WTC11 (cell line): ENCODE results near the gene PPP1R2. TPM values are rescaled to one million over a fixed set of nuclear protein-coding genes. Genes with fewer than 3 reads are reported as not detected.
A peak's percentile ranks its signal among the peaks of the same experiment; 100 is the strongest.

Experiments
- ATAC-seq: fragments of 200-7000 bp; cut with Tn5 transposase; 2 replicates; pipeline ENCODE4 v1.10.0; 2021; ENCODE audit warnings: mild to moderate bottlenecking, moderate library complexity
- Bru-seq: library from RNA; stranded (reverse); fragments of 400-500 nt; gene quantifications from one replicate; lab custom pipeline; 2021; lab: Mats Ljungman, UMichigan
- CTCF ChIA-PET: fragments of 300-600 bp; sonication (Branson Sonifier 250); formaldehyde crosslinking; loops from one replicate; lab custom pipeline; 2021; ENCODE audit warnings: antibody characterized with exemption; lab: Charles Lee
- POLR2A ChIA-PET: fragments of 350-600 bp; sonication (Branson Sonifier 250); formaldehyde crosslinking; loops from one replicate; lab custom pipeline; 2021; ENCODE audit warnings: antibody characterized with exemption; lab: Charles Lee
- DNase-seq: peaks from one replicate; pipeline ENCODE4 v3.0.0; 2021; ENCODE audit warnings: low spot score
- H3K27ac Mint-ChIP-seq: 2 replicates; pipeline ENCODE4 v1.8.0; 2021; ENCODE audit warnings: mixed read lengths
- H3K27me3 Mint-ChIP-seq: 2 replicates; pipeline ENCODE4 v1.8.0; 2021; ENCODE audit warnings: low read depth, mild to moderate bottlenecking, moderate library complexity, mixed read lengths
- H3K36me3 Mint-ChIP-seq: 2 replicates; pipeline ENCODE4 v1.8.0; 2021; ENCODE audit warnings: mixed read lengths
- H3K4me1 Mint-ChIP-seq: 2 replicates; pipeline ENCODE4 v1.8.0; 2022; ENCODE audit warnings: mixed read lengths
- H3K4me3 Mint-ChIP-seq: 2 replicates; pipeline ENCODE4 v1.8.0; 2021; ENCODE audit warnings: mild to moderate bottlenecking, moderate library complexity, mixed read lengths
- H3K9me3 Mint-ChIP-seq: 2 replicates; pipeline ENCODE4 v1.8.0; 2021; ENCODE audit warnings: mixed read lengths
- CREB1 ChIP-seq: sonication (generic); formaldehyde crosslinking; IDR thresholded peaks from 2 replicates; pipeline ENCODE4 v1.8.0; 2023; ENCODE audit warnings: mild to moderate bottlenecking, missing genetic modification reagents
- ELF4 ChIP-seq: sonication (generic); formaldehyde crosslinking; IDR thresholded peaks from 2 replicates; pipeline ENCODE4 v1.8.1; 2022; ENCODE audit warnings: low read depth, mild to moderate bottlenecking, moderate library complexity, missing genetic modification reagents
- EMX1 ChIP-seq: fragments of 250-450 bp; sonication (Bioruptor Pico); IDR thresholded peaks from 2 replicates; pipeline ENCODE4 v1.8.0; 2021; ENCODE audit warnings: mild to moderate bottlenecking
- FOXP1 ChIP-seq: sonication (generic); formaldehyde crosslinking; IDR thresholded peaks from 2 replicates; pipeline ENCODE4 v1.8.0; 2022; ENCODE audit warnings: missing genetic modification reagents, mild to moderate bottlenecking, moderate library complexity, borderline replicate concordance
- SP1 ChIP-seq: sonication (generic); formaldehyde crosslinking; conservative IDR thresholded peaks from 2 replicates; pipeline ENCODE4 v1.8.1; 2022; ENCODE audit warnings: missing genetic modification reagents
- ZNF416 ChIP-seq: fragments of 250-450 bp; sonication (Bioruptor Pico); IDR thresholded peaks from 2 replicates; pipeline ENCODE4 v1.9.0; 2021; ENCODE audit warnings: mild to moderate bottlenecking, inconsistent platforms
- ZNF423 ChIP-seq: fragments of 250-450 bp; sonication (Bioruptor Pico); IDR thresholded peaks from 2 replicates; pipeline ENCODE4 v2.1.2; 2022; ENCODE audit warnings: mild to moderate bottlenecking, moderate library complexity
- long read RNA-seq, 3 experiments: library from RNA in 1 of 3; library from capped mRNA in 1 of 3; library from polyadenylated mRNA in 1 of 3; unstranded in 2 of 3; stranded (forward) in 1 of 3; transcript quantifications; one replicate each; pipeline ENCODE4 v2.0.0, GENCODE V29; 2021
- total RNA-seq: library from RNA; stranded (reverse); gene quantifications from 3 replicates; pipeline ENCODE4 v1.2.3, GENCODE V29; 2021
- TF ChIP-seq, protein P1 (sequence below): sonication (generic); formaldehyde crosslinking; IDR thresholded peaks from 2 replicates; pipeline ENCODE4 v1.8.0; 2022; ENCODE audit warnings: mild to moderate bottlenecking, missing genetic modification reagents
- TF ChIP-seq, protein P2 (sequence below): sonication (generic); formaldehyde crosslinking; IDR thresholded peaks from 2 replicates; pipeline ENCODE4 v1.8.1; 2022; ENCODE audit warnings: mild to moderate bottlenecking, moderate library complexity, missing genetic modification reagents
- TF ChIP-seq, protein P3 (sequence below): sonication (generic); formaldehyde crosslinking; IDR thresholded peaks from 2 replicates; pipeline ENCODE4 v1.8.0; 2023; ENCODE audit warnings: missing genetic modification reagents
- TF ChIP-seq, protein P4 (sequence below): sonication (generic); formaldehyde crosslinking; IDR thresholded peaks from 2 replicates; pipeline ENCODE4 v1.8.1; 2022; ENCODE audit warnings: low read depth, mild to moderate bottlenecking, moderate library complexity, missing genetic modification reagents, borderline replicate concordance
- TF ChIP-seq, protein P5 (sequence below): fragments of 250-450 bp; sonication (Bioruptor Pico); IDR thresholded peaks from 2 replicates; pipeline ENCODE4 v1.9.0; 2021; ENCODE audit warnings: mild to moderate bottlenecking
- TF ChIP-seq, protein P6 (sequence below): sonication (generic); formaldehyde crosslinking; conservative IDR thresholded peaks from 2 replicates; pipeline ENCODE4 v1.8.1; 2023; ENCODE audit warnings: mild to moderate bottlenecking, low read depth, missing genetic modification reagents, moderate library complexity
- TF ChIP-seq, protein P7 (sequence below): sonication (generic); formaldehyde crosslinking; IDR thresholded peaks from 2 replicates; pipeline ENCODE4 v1.8.1; 2023; ENCODE audit warnings: mild to moderate bottlenecking, missing genetic modification reagents
- TF ChIP-seq, protein P8 (sequence below): sonication (generic); formaldehyde crosslinking; IDR thresholded peaks from 2 replicates; pipeline ENCODE4 v1.8.1; 2023; ENCODE audit warnings: mild to moderate bottlenecking, missing genetic modification reagents, borderline replicate concordance
- TF ChIP-seq, protein P9 (sequence below): fragments of 200-600 bp; IDR thresholded peaks from 2 replicates; pipeline ENCODE4 v1.8.0; 2022; ENCODE audit warnings: antibody characterized with exemption

Gene PPP1R2
- total RNA-seq (28.1 to 34.0 TPM (median 32.9 TPM) in 3 replicates), Bru-seq, nascent RNA (percentile 77 among the genes with signal in this experiment)
- long read RNA-seq, experiment 1, transcript PPP1R2-206 (6 exons, 3,450 nt): major isoform, 209 of 238 reads
- long read RNA-seq, experiment 1, partial matches to known transcripts: 6 of 238 reads
- long read RNA-seq, experiment 1, other reads (novel, unspliced or antisense): 15 of 238 reads
- long read RNA-seq, experiment 2, transcript PPP1R2-206 (6 exons, 3,450 nt): major isoform, 17 of 38 reads
- long read RNA-seq, experiment 2, partial matches to known transcripts: 1 of 38 reads
- long read RNA-seq, experiment 2, other reads (novel, unspliced or antisense): 18 of 38 reads
- long read RNA-seq, experiment 3, transcript PPP1R2-206 (6 exons, 3,450 nt): major isoform, 44 of 50 reads
- long read RNA-seq, experiment 3, partial matches to known transcripts: 0 of 50 reads
- long read RNA-seq, experiment 3, other reads (novel, unspliced or antisense): 4 of 50 reads

DNA sequence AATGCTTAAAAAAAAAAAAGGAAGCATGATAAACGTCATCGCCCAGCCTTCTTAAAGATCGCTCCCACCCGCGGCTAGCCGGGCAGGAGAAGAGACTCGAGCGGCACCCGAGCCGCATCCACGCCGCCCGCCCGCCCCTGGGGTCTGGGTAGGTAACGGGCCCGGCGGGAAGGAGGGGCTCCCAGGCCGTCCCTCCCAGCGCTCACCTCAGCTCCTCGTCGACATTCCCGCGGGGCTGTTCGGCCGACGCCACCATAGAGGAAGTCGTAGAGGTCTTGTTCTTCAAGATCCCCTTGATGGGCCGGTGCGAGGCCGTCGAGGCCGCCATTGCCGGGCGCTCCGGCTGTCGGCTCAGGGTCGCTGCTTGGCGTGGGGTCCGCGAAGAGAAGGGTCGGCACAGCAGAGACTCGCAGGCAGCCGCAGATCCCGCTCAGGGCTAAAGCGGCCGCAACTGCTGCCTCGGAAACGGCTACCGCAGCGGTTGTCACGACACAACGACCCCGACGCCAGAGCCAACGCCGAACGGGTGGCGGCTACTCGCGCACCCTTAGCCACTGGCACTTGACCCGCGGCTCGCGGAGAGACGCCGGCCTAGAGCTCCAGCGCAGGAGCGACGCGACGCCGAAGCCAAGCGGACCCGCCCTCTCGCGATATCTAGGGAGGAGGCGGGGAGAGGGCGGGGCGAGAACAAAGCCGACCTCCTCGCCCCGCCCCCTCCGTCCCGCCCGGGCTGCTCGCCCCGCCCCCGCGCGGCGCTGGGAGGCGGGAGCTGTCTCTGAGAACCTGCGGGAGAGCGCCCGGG is at the start of gene PPP1R2:
Gene PPP1R2 (minus strand): TSS at position 628 of the 802 bp plus-strand sequence. CDS start 300 bp downstream, at position 328.
- H3K4me3 Mint-ChIP-seq: peak within 1 kb of the TSS; percentile 89
- POLR2A ChIA-PET: interaction anchor here (1.2 to 2.3 kb wide), 3 partner anchors 8 to 277 kb away, joined by 3 to 7 read pairs (median 3); partner anchors contain the start of gene XXYLT1
- H3K27me3 Mint-ChIP-seq: peaks cover 54% of the 10 kb centered on the region
- no peaks in the 10 kb centered on the region for H3K9me3 Mint-ChIP-seq
- H3K36me3 Mint-ChIP-seq: no peaks in the 10 kb centered on the region
- ATAC-seq (peak; percentile 89), DNase-seq (peak; percentile 88)
- CTCF ChIA-PET: interaction anchor here (0.8 to 3.5 kb wide), 4 partner anchors 13 to 909 kb away, joined by 3 to 37 read pairs (median 5); partner anchors contain the start of gene XXYLT1
- H3K4me1 Mint-ChIP-seq: peaks cover 36% of the 10 kb centered on the region
- H3K27ac Mint-ChIP-seq: no peak within 1 kb of the TSS
- TF ChIP-seq, protein P1, sequence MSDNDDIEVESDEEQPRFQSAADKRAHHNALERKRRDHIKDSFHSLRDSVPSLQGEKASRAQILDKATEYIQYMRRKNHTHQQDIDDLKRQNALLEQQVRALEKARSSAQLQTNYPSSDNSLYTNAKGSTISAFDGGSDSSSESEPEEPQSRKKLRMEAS (CRISPR knock-in tag): no peak
- no peak for TF ChIP-seq ZNF423 (CRISPR knock-in tag)
- TF ChIP-seq, protein P2, sequence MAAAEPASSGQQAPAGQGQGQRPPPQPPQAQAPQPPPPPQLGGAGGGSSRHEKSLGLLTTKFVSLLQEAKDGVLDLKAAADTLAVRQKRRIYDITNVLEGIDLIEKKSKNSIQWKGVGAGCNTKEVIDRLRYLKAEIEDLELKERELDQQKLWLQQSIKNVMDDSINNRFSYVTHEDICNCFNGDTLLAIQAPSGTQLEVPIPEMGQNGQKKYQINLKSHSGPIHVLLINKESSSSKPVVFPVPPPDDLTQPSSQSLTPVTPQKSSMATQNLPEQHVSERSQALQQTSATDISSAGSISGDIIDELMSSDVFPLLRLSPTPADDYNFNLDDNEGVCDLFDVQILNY (CRISPR knock-in tag): peak; percentile 41; the same call in 1 of the 2 replicates
- TF ChIP-seq ELF4 (CRISPR knock-in tag): no peak
- TF ChIP-seq CREB1: no peak
- TF ChIP-seq ZNF416: no peak
- TF ChIP-seq, protein P3, sequence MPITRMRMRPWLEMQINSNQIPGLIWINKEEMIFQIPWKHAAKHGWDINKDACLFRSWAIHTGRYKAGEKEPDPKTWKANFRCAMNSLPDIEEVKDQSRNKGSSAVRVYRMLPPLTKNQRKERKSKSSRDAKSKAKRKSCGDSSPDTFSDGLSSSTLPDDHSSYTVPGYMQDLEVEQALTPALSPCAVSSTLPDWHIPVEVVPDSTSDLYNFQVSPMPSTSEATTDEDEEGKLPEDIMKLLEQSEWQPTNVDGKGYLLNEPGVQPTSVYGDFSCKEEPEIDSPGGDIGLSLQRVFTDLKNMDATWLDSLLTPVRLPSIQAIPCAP (CRISPR knock-in tag): no peak
- TF ChIP-seq FOXP1 (CRISPR knock-in tag): peak; percentile 83
- TF ChIP-seq, protein P4, sequence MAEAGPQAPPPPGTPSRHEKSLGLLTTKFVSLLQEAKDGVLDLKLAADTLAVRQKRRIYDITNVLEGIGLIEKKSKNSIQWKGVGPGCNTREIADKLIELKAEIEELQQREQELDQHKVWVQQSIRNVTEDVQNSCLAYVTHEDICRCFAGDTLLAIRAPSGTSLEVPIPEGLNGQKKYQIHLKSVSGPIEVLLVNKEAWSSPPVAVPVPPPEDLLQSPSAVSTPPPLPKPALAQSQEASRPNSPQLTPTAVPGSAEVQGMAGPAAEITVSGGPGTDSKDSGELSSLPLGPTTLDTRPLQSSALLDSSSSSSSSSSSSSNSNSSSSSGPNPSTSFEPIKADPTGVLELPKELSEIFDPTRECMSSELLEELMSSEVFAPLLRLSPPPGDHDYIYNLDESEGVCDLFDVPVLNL (CRISPR knock-in tag): no peak; the same call in 1 of the 2 replicates
- TF ChIP-seq EMX1 (CRISPR knock-in tag): no peak
- TF ChIP-seq, protein P5, sequence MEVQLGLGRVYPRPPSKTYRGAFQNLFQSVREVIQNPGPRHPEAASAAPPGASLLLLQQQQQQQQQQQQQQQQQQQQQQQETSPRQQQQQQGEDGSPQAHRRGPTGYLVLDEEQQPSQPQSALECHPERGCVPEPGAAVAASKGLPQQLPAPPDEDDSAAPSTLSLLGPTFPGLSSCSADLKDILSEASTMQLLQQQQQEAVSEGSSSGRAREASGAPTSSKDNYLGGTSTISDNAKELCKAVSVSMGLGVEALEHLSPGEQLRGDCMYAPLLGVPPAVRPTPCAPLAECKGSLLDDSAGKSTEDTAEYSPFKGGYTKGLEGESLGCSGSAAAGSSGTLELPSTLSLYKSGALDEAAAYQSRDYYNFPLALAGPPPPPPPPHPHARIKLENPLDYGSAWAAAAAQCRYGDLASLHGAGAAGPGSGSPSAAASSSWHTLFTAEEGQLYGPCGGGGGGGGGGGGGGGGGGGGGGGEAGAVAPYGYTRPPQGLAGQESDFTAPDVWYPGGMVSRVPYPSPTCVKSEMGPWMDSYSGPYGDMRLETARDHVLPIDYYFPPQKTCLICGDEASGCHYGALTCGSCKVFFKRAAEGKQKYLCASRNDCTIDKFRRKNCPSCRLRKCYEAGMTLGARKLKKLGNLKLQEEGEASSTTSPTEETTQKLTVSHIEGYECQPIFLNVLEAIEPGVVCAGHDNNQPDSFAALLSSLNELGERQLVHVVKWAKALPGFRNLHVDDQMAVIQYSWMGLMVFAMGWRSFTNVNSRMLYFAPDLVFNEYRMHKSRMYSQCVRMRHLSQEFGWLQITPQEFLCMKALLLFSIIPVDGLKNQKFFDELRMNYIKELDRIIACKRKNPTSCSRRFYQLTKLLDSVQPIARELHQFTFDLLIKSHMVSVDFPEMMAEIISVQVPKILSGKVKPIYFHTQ (CRISPR knock-in tag): no peak
- TF ChIP-seq, protein P6, sequence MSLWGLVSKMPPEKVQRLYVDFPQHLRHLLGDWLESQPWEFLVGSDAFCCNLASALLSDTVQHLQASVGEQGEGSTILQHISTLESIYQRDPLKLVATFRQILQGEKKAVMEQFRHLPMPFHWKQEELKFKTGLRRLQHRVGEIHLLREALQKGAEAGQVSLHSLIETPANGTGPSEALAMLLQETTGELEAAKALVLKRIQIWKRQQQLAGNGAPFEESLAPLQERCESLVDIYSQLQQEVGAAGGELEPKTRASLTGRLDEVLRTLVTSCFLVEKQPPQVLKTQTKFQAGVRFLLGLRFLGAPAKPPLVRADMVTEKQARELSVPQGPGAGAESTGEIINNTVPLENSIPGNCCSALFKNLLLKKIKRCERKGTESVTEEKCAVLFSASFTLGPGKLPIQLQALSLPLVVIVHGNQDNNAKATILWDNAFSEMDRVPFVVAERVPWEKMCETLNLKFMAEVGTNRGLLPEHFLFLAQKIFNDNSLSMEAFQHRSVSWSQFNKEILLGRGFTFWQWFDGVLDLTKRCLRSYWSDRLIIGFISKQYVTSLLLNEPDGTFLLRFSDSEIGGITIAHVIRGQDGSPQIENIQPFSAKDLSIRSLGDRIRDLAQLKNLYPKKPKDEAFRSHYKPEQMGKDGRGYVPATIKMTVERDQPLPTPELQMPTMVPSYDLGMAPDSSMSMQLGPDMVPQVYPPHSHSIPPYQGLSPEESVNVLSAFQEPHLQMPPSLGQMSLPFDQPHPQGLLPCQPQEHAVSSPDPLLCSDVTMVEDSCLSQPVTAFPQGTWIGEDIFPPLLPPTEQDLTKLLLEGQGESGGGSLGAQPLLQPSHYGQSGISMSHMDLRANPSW (CRISPR knock-in tag): no peak
- TF ChIP-seq, protein P7, sequence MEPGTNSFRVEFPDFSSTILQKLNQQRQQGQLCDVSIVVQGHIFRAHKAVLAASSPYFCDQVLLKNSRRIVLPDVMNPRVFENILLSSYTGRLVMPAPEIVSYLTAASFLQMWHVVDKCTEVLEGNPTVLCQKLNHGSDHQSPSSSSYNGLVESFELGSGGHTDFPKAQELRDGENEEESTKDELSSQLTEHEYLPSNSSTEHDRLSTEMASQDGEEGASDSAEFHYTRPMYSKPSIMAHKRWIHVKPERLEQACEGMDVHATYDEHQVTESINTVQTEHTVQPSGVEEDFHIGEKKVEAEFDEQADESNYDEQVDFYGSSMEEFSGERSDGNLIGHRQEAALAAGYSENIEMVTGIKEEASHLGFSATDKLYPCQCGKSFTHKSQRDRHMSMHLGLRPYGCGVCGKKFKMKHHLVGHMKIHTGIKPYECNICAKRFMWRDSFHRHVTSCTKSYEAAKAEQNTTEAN (CRISPR knock-in tag): peak; percentile 49; the same call in 1 of the 2 replicates
- TF ChIP-seq SP1 (CRISPR knock-in tag): peak; percentile 79; the same call in 1 of the 2 replicates
- TF ChIP-seq, protein P8, sequence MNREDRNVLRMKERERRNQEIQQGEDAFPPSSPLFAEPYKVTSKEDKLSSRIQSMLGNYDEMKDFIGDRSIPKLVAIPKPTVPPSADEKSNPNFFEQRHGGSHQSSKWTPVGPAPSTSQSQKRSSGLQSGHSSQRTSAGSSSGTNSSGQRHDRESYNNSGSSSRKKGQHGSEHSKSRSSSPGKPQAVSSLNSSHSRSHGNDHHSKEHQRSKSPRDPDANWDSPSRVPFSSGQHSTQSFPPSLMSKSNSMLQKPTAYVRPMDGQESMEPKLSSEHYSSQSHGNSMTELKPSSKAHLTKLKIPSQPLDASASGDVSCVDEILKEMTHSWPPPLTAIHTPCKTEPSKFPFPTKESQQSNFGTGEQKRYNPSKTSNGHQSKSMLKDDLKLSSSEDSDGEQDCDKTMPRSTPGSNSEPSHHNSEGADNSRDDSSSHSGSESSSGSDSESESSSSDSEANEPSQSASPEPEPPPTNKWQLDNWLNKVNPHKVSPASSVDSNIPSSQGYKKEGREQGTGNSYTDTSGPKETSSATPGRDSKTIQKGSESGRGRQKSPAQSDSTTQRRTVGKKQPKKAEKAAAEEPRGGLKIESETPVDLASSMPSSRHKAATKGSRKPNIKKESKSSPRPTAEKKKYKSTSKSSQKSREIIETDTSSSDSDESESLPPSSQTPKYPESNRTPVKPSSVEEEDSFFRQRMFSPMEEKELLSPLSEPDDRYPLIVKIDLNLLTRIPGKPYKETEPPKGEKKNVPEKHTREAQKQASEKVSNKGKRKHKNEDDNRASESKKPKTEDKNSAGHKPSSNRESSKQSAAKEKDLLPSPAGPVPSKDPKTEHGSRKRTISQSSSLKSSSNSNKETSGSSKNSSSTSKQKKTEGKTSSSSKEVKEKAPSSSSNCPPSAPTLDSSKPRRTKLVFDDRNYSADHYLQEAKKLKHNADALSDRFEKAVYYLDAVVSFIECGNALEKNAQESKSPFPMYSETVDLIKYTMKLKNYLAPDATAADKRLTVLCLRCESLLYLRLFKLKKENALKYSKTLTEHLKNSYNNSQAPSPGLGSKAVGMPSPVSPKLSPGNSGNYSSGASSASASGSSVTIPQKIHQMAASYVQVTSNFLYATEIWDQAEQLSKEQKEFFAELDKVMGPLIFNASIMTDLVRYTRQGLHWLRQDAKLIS (CRISPR knock-in tag): no peak
- TF ChIP-seq, protein P9, sequence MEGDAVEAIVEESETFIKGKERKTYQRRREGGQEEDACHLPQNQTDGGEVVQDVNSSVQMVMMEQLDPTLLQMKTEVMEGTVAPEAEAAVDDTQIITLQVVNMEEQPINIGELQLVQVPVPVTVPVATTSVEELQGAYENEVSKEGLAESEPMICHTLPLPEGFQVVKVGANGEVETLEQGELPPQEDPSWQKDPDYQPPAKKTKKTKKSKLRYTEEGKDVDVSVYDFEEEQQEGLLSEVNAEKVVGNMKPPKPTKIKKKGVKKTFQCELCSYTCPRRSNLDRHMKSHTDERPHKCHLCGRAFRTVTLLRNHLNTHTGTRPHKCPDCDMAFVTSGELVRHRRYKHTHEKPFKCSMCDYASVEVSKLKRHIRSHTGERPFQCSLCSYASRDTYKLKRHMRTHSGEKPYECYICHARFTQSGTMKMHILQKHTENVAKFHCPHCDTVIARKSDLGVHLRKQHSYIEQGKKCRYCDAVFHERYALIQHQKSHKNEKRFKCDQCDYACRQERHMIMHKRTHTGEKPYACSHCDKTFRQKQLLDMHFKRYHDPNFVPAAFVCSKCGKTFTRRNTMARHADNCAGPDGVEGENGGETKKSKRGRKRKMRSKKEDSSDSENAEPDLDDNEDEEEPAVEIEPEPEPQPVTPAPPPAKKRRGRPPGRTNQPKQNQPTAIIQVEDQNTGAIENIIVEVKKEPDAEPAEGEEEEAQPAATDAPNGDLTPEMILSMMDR: no peak
